GM12878 (cell line): Measurements from ENCODE around the gene SARS1. TPM values are rescaled to one million over a fixed set of nuclear protein-coding genes. Genes with fewer than 3 reads are reported as not detected.

Source experiments
- ATAC-seq: fragments of 200-7000 bp; cut with Tn5 transposase; 3 replicates; pipeline ENCODE4 v1.9.1; 2020; ENCODE audit warnings: mild to moderate bottlenecking, moderate library complexity
- BruUV-seq: library from RNA; stranded (reverse); fragments of 400-500 nt; replicated peaks from 2 replicates; lab custom pipeline; 2021; lab: Mats Ljungman, UMichigan
- CTCF ChIA-PET: fragments of 300-600 bp; sonication (Branson Sonifier 250); formaldehyde crosslinking; extraction: SDS; loops from one replicate; lab custom pipeline; 2021; ENCODE audit warnings: inconsistent platforms; lab: Yijun Ruan, JAX
- POLR2A ChIA-PET: fragments of 350-600 bp; formaldehyde crosslinking; extraction: SDS; loops from one replicate; lab custom pipeline; 2021; ENCODE audit warnings: inconsistent platforms; lab: Charles Lee
- RAD21 ChIA-PET: fragments of 300-600 bp; sonication (Branson Sonifier 250); formaldehyde crosslinking; loops from one replicate; lab custom pipeline; 2023; ENCODE audit warnings: antibody characterized with exemption; ENCODE audit not compliant: unreplicated experiment; lab: Charles Lee
- SMC1A ChIA-PET: fragments of 300-600 bp; sonication (Branson Sonifier 250); formaldehyde crosslinking; loops from one replicate; lab custom pipeline; 2023; ENCODE audit not compliant: unreplicated experiment, uncharacterized antibody; lab: Charles Lee
- DNase-seq: peaks from one replicate; pipeline ENCODE4 v3.0.0-alpha.2; 2011; ENCODE audit warnings: low read depth, low spot score
- FAIRE-seq: peaks from 3 replicates; lab custom pipeline; 2011; peaks lifted over from hg19 to GRCh38; lab: Jason Lieb, UNC
- H2AFZ ChIP-seq: 2 replicates; pipeline ENCODE4 v1.6.0; 2011; ENCODE audit warnings: low read depth, low read length, control low read depth; ENCODE audit not compliant: control insufficient read depth
- H3K27ac ChIP-seq: 2 replicates; pipeline ENCODE4 v1.5.1; 2011; ENCODE audit warnings: control low read depth; ENCODE audit not compliant: control insufficient read depth, insufficient read depth
- H3K27me3 ChIP-seq, 2 experiments: replicated peaks in 1 of 2; 2 replicates each; pipeline versions ENCODE4 v1.6.0 to v1.6.1; 2011; ENCODE audit warnings: low read length in 1 of 2; ENCODE audit not compliant: control insufficient read depth in 2 of 2, insufficient read depth in 2 of 2
- H3K36me3 ChIP-seq, 2 experiments: 2 replicates each; pipeline ENCODE4 v1.5.1; 2011; ENCODE audit warnings: low read length in 1 of 2; ENCODE audit not compliant: control insufficient read depth in 2 of 2, insufficient read depth in 2 of 2
- H3K4me1 ChIP-seq: 2 replicates; pipeline ENCODE4 v1.6.1; 2011; ENCODE audit warnings: mild to moderate bottlenecking, low read length, moderate library complexity, mixed read lengths; ENCODE audit not compliant: control insufficient read depth, insufficient read depth
- H3K4me2 ChIP-seq: 2 replicates; pipeline ENCODE4 v1.6.0; 2011; ENCODE audit warnings: control low read depth; ENCODE audit not compliant: control insufficient read depth, insufficient read depth
- H3K4me3 ChIP-seq: fragments of 200-600 bp; sonication (generic); 2 replicates; pipeline ENCODE4 v1.5.1; 2016
- H3K79me2 ChIP-seq: 2 replicates; pipeline ENCODE4 v1.6.0; 2011; ENCODE audit warnings: low read length; ENCODE audit not compliant: control insufficient read depth, insufficient read depth
- H3K9ac ChIP-seq: 2 replicates; pipeline ENCODE4 v1.8.0; 2011; ENCODE audit warnings: low read length, control low read depth, mixed read lengths; ENCODE audit not compliant: control insufficient read depth, insufficient read depth
- H3K9me3 ChIP-seq: replicated peaks from 3 replicates; pipeline ENCODE4 v1.5.1; 2011; ENCODE audit warnings: mild to moderate bottlenecking, low read length; ENCODE audit not compliant: control insufficient read depth, insufficient read depth
- H4K20me1 ChIP-seq: 2 replicates; pipeline ENCODE4 v1.6.0; 2011; ENCODE audit not compliant: control insufficient read depth, insufficient read depth
- ATF7 ChIP-seq: fragments of 450-650 bp; IDR thresholded peaks from 2 replicates; pipeline ENCODE4 v1.6.1; 2016; ENCODE audit warnings: low read depth, mild to moderate bottlenecking
- CBX5 ChIP-seq: sonication (generic); IDR thresholded peaks from 2 replicates; pipeline ENCODE4 v1.6.1; 2016; ENCODE audit warnings: low read depth, moderate library complexity, mild to moderate bottlenecking, inconsistent platforms
- PML ChIP-seq: IDR thresholded peaks from 2 replicates; pipeline ENCODE4 v1.6.1; 2012; ENCODE audit warnings: low read length, inconsistent platforms
- SIN3A ChIP-seq: IDR thresholded peaks from 2 replicates; pipeline ENCODE4 v1.6.1; 2012; ENCODE audit warnings: low read depth, low read length, improper control_type of control experiment
- STAT1 ChIP-seq: fragments of 450-650 bp; conservative IDR thresholded peaks from 2 replicates; pipeline ENCODE4 v1.6.1; 2014; ENCODE audit warnings: antibody characterized with exemption, mild to moderate bottlenecking
- WRNIP1 ChIP-seq: IDR thresholded peaks from 2 replicates; pipeline ENCODE4 v1.6.1; 2011; ENCODE audit warnings: low read depth, low read length, improper control_type of control experiment, borderline replicate concordance
- WGBS: methylation state at CpG from one replicate; pipeline ENCODE4 v1.1.6; 2016; ENCODE audit warnings: low lambda C conversion rate; ENCODE audit not compliant: insufficient replicate concordance, insufficient coverage; ENCODE audit errors: missing lambda C conversion rate; 5-methylcytosine and 5-hydroxymethylcytosine counted together
- in situ Hi-C: fragments of 300-500 bp; cut with MboI; formaldehyde crosslinking; loops from 9 replicates; pipeline ENCODE4 v1.14.3; 2018; ENCODE audit warnings: mixed read lengths
- intact Hi-C: fragments of 100-400 bp; cut with micrococcal nuclease; formaldehyde crosslinking; loops from one replicate; pipeline ENCODE4 v1.14.2; 2022; ENCODE audit not compliant: unreplicated experiment
- polyA plus RNA-seq, 11 experiments: library from polyadenylated mRNA; depleted of rRNA in 4 of 11; unstranded in 6 of 11; stranded (reverse) in 5 of 11; fragments of >200 nt; fragmentation: Nextera tagmentation in 4 of 11; fragmentation: Illumina TruSeq in 1 of 11; extraction: Ambion mirVana in 4 of 11; extraction: Trizol in 1 of 11; gene quantifications; 1 replicate in 1 of 11; 2 replicates in 10 of 11; pipeline versions ENCODE4 v1.2.1 to v1.2.3, GENCODE V29; 2011 to 2016; ENCODE audit warnings: inconsistent platforms in 2 of 11, missing spikeins in 2 of 11, low read depth in 1 of 11
- total RNA-seq, 4 experiments: library from RNA; depleted of rRNA in 3 of 4; stranded (reverse); fragments of >200 nt in 3 of 4; fragmentation: Illumina TruSeq in 1 of 4; extraction: Trizol in 1 of 4; gene quantifications; 2 replicates each; pipeline versions ENCODE4 v1.2.1 to v1.2.3, GENCODE V29; 2013 to 2021
- TF ChIP-seq, protein P1 (sequence below): IDR thresholded peaks from 2 replicates; pipeline ENCODE4 v1.6.1; 2012; ENCODE audit warnings: low read depth, low read length, improper control_type of control experiment
- TF ChIP-seq, protein P2 (sequence below): fragments of 450-650 bp; IDR thresholded peaks from 2 replicates; pipeline ENCODE4 v1.6.1; 2016; ENCODE audit warnings: mild to moderate bottlenecking
- TF ChIP-seq, protein P3 (sequence below): fragments of 450-650 bp; IDR thresholded peaks from 2 replicates; pipeline ENCODE4 v1.6.1; 2018; ENCODE audit warnings: mild to moderate bottlenecking, low read depth, moderate library complexity; ENCODE audit not compliant: partially characterized antibody
- TF ChIP-seq, protein P4 (sequence below): fragments of 450-650 bp; formaldehyde crosslinking; IDR thresholded peaks from 2 replicates; pipeline ENCODE4 v1.5.0; 2022; ENCODE audit warnings: mild to moderate bottlenecking, missing genetic modification characterization
- TF ChIP-seq, protein P5 (sequence below): fragments of 450-650 bp; IDR thresholded peaks from 2 replicates; pipeline ENCODE4 v1.6.1; 2017; ENCODE audit warnings: antibody characterized with exemption, mild to moderate bottlenecking, moderate library complexity
- TF ChIP-seq, protein P6 (sequence below): fragments of 450-650 bp; IDR thresholded peaks from 2 replicates; pipeline ENCODE4 v1.6.1; 2017; ENCODE audit warnings: mild to moderate bottlenecking

The SARS1 gene
- total and polyA plus RNA-seq, 10 of the 15 experiments (the other 5 are each of a cell fraction or from before 2014, with no cell fraction given): 103 to 202 (median 138) TPM

DNA sequence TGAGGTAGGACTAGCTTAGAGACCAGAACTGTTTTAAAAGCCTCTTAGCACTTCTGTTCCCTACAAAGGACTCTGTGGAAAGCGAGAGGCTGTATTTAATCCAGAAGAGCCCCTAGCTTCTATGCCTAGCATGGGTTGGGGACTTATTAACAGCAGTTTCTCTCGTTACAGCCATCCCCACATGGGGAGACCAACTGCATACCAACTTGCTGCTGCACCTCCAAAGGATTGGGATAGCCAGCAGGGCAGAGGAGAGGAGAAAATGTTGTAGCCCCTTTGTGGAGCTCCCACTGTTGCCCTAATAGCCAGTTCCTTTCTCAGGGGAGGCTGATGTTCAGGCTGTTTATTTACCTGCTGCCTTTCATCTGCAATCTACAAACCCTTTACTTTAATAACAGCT is 24.7 kb downstream of the SARS1 start:
- SMC1A ChIA-PET: no interaction called here
- in situ Hi-C loops (no loop called here), intact Hi-C loops (no loop called here)
- POLR2A ChIA-PET: no interaction called here
- H4K20me1 ChIP-seq: no peaks in the 10 kb centered on the region
- no peaks in the 10 kb centered on the region for H3K27me3 ChIP-seq
- no peaks in the 10 kb centered on the region for H3K4me1 ChIP-seq
- H3K79me2 ChIP-seq: no peaks in the 10 kb centered on the region
- H3K27ac ChIP-seq: no peak overlapping the region
- H3K9me3 ChIP-seq: no peaks in the 10 kb centered on the region
- CTCF ChIA-PET: interaction anchor here (1.3 to 2.4 kb wide), 4 partner anchors 37 to 294 kb away, joined by 4 to 11 read pairs (median 8); no protein-coding TSS in a partner anchor
- no peak for ATAC-seq
- WGBS: 100% methylated on average over 2 of the region's 2 CpGs
- RAD21 ChIA-PET: no interaction called here
- H3K4me2 ChIP-seq: no peak overlapping the region
- H3K36me3 ChIP-seq: peaks cover 18 to 36% of the 10 kb centered on the region in 2 experiments
- no peak overlapping the region for H3K9ac ChIP-seq
- no TSS peak for BruUV-seq
- no peak for FAIRE-seq
- no peak for DNase-seq
- H3K4me3 ChIP-seq: no peak overlapping the region
- no peak overlapping the region for H2AFZ ChIP-seq
- no peak for TF ChIP-seq CBX5
- TF ChIP-seq, protein P1, sequence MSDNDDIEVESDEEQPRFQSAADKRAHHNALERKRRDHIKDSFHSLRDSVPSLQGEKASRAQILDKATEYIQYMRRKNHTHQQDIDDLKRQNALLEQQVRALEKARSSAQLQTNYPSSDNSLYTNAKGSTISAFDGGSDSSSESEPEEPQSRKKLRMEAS: no peak
- no peak for TF ChIP-seq STAT1
- TF ChIP-seq, protein P2, sequence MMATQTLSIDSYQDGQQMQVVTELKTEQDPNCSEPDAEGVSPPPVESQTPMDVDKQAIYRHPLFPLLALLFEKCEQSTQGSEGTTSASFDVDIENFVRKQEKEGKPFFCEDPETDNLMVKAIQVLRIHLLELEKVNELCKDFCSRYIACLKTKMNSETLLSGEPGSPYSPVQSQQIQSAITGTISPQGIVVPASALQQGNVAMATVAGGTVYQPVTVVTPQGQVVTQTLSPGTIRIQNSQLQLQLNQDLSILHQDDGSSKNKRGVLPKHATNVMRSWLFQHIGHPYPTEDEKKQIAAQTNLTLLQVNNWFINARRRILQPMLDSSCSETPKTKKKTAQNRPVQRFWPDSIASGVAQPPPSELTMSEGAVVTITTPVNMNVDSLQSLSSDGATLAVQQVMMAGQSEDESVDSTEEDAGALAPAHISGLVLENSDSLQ: no peak
- TF ChIP-seq, protein P3, sequence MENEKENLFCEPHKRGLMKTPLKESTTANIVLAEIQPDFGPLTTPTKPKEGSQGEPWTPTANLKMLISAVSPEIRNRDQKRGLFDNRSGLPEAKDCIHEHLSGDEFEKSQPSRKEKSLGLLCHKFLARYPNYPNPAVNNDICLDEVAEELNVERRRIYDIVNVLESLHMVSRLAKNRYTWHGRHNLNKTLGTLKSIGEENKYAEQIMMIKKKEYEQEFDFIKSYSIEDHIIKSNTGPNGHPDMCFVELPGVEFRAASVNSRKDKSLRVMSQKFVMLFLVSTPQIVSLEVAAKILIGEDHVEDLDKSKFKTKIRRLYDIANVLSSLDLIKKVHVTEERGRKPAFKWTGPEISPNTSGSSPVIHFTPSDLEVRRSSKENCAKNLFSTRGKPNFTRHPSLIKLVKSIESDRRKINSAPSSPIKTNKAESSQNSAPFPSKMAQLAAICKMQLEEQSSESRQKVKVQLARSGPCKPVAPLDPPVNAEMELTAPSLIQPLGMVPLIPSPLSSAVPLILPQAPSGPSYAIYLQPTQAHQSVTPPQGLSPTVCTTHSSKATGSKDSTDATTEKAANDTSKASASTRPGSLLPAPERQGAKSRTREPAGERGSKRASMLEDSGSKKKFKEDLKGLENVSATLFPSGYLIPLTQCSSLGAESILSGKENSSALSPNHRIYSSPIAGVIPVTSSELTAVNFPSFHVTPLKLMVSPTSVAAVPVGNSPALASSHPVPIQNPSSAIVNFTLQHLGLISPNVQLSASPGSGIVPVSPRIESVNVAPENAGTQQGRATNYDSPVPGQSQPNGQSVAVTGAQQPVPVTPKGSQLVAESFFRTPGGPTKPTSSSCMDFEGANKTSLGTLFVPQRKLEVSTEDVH: no peak
- TF ChIP-seq PML: no peak
- TF ChIP-seq, protein P4, sequence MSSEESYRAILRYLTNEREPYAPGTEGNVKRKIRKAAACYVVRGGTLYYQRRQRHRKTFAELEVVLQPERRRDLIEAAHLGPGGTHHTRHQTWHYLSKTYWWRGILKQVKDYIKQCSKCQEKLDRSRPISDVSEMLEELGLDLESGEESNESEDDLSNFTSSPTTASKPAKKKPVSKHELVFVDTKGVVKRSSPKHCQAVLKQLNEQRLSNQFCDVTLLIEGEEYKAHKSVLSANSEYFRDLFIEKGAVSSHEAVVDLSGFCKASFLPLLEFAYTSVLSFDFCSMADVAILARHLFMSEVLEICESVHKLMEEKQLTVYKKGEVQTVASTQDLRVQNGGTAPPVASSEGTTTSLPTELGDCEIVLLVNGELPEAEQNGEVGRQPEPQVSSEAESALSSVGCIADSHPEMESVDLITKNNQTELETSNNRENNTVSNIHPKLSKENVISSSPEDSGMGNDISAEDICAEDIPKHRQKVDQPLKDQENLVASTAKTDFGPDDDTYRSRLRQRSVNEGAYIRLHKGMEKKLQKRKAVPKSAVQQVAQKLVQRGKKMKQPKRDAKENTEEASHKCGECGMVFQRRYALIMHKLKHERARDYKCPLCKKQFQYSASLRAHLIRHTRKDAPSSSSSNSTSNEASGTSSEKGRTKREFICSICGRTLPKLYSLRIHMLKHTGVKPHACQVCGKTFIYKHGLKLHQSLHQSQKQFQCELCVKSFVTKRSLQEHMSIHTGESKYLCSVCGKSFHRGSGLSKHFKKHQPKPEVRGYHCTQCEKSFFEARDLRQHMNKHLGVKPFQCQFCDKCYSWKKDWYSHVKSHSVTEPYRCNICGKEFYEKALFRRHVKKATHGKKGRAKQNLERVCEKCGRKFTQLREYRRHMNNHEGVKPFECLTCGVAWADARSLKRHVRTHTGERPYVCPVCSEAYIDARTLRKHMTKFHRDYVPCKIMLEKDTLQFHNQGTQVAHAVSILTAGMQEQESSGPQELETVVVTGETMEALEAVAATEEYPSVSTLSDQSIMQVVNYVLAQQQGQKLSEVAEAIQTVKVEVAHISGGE (CRISPR knock-in tag): no peak
- no peak for TF ChIP-seq SIN3A
- TF ChIP-seq, protein P5, sequence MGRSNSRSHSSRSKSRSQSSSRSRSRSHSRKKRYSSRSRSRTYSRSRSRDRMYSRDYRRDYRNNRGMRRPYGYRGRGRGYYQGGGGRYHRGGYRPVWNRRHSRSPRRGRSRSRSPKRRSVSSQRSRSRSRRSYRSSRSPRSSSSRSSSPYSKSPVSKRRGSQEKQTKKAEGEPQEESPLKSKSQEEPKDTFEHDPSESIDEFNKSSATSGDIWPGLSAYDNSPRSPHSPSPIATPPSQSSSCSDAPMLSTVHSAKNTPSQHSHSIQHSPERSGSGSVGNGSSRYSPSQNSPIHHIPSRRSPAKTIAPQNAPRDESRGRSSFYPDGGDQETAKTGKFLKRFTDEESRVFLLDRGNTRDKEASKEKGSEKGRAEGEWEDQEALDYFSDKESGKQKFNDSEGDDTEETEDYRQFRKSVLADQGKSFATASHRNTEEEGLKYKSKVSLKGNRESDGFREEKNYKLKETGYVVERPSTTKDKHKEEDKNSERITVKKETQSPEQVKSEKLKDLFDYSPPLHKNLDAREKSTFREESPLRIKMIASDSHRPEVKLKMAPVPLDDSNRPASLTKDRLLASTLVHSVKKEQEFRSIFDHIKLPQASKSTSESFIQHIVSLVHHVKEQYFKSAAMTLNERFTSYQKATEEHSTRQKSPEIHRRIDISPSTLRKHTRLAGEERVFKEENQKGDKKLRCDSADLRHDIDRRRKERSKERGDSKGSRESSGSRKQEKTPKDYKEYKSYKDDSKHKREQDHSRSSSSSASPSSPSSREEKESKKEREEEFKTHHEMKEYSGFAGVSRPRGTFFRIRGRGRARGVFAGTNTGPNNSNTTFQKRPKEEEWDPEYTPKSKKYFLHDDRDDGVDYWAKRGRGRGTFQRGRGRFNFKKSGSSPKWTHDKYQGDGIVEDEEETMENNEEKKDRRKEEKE: no peak
- TF ChIP-seq ATF7: no peak
- TF ChIP-seq WRNIP1: no peak
- TF ChIP-seq, protein P6, sequence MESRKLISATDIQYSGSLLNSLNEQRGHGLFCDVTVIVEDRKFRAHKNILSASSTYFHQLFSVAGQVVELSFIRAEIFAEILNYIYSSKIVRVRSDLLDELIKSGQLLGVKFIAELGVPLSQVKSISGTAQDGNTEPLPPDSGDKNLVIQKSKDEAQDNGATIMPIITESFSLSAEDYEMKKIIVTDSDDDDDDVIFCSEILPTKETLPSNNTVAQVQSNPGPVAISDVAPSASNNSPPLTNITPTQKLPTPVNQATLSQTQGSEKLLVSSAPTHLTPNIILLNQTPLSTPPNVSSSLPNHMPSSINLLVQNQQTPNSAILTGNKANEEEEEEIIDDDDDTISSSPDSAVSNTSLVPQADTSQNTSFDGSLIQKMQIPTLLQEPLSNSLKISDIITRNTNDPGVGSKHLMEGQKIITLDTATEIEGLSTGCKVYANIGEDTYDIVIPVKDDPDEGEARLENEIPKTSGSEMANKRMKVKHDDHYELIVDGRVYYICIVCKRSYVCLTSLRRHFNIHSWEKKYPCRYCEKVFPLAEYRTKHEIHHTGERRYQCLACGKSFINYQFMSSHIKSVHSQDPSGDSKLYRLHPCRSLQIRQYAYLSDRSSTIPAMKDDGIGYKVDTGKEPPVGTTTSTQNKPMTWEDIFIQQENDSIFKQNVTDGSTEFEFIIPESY: no peak
